ENCODE results near the gene CRTAC1. TPM values are rescaled to one million over a fixed set of nuclear protein-coding genes. Genes with fewer than 3 reads are reported as not detected.
A peak's percentile ranks its signal among the peaks of the same experiment; 100 is the strongest.
"Not testable (repeated sequence)": the region's sequence is repeated elsewhere in the genome, so short reads cannot be mapped to it uniquely, and the experiment has no call there.

The CRTAC1 gene
- polyA plus RNA-seq, 1 of the 3 experiments (the other 2 are of a cell fraction), result 0.05 TPM

DNA sequence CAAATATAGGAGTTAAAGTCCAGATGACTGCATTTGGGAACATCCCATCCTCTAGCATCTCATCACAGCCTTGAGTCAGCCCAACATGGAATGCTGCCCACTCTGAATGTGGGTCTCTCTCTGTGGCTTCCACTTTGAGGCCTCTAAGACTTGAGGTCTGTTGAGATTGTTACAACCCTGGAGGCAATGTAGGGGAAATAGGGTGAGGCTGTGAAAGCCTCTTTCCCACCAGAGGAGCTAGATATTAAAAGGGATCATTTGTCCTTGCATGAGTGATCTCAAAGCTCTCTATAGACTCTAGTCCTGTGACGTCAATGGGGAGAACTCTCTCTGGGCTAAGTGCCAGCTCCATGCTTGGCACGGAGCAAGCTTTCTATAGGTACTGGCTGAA, 187.1 kb downstream of the CRTAC1 start:
- peak overlapping the region in 1 of 2 experiments; percentile 50; a peak in 2 of 4 replicates for H3K27ac ChIP-seq (ENCODE audit: low read depth in 2 of 2, low read length in 1 of 2)
- peaks cover 5% of the 10 kb centered on the region; the same call in 1 of the 2 replicates for H3K27me3 ChIP-seq (ENCODE audit: insufficient read depth)
- CTCF ChIA-PET, result interaction anchor here (1.5 kb wide), 2 partner anchors 27 to 51 kb away, joined by 7 to 8 read pairs; no protein-coding TSS in a partner anchor
- POLR2A ChIA-PET, result no interaction called here
- H3K9ac ChIP-seq, result no peak overlapping the region
- peaks cover 14% of the 10 kb centered on the region for H3F3A ChIP-seq (replicated peaks; ENCODE audit: insufficient read depth)
- no peaks in the 10 kb centered on the region for H3K9me2 ChIP-seq
- H2AFZ ChIP-seq (ENCODE audit: low read depth), result no peak overlapping the region
- peak; percentile 63 for DNase-seq
- H3K4me2 ChIP-seq, result peak overlapping the region; percentile 31; the same call in 1 of the 2 replicates
- no peaks in the 10 kb centered on the region for H3K9me3 ChIP-seq
- no peaks in the 10 kb centered on the region for H4K20me1 ChIP-seq (ENCODE audit: insufficient read depth)
- peaks cover 9 to 10% of the 10 kb centered on the region in 2 experiments; a peak in 2 of 4 replicates for H3K4me1 ChIP-seq (ENCODE audit: control insufficient read depth in 1 of 2, insufficient read depth in 2 of 2, low read depth in 1 of 2, low read length in 1 of 2)
- H3K4me3 ChIP-seq (ENCODE audit: low read depth in 2 of 2, low read length in 1 of 2), result no peak overlapping the region
- H3K79me2 ChIP-seq (ENCODE audit: insufficient read depth), result no peaks in the 10 kb centered on the region
- WGBS (ENCODE audit: low lambda C conversion rate), result 0% methylated on average over 2 of the region's 2 CpGs
- TF ChIP-seq, protein P1, sequence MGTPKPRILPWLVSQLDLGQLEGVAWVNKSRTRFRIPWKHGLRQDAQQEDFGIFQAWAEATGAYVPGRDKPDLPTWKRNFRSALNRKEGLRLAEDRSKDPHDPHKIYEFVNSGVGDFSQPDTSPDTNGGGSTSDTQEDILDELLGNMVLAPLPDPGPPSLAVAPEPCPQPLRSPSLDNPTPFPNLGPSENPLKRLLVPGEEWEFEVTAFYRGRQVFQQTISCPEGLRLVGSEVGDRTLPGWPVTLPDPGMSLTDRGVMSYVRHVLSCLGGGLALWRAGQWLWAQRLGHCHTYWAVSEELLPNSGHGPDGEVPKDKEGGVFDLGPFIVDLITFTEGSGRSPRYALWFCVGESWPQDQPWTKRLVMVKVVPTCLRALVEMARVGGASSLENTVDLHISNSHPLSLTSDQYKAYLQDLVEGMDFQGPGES (IDR thresholded peaks at IDR 0.05; ENCODE audit: low read depth, low read length), result no peak
- TF ChIP-seq TEAD4 (IDR thresholded peaks at IDR 0.05; ENCODE audit: borderline replicate concordance, insufficient read depth), result no peak
- TF ChIP-seq RCOR1 (IDR thresholded peaks at IDR 0.05; ENCODE audit: low read length), result no peak
- TF ChIP-seq TCF12 (IDR thresholded peaks at IDR 0.05), result no peak
- TF ChIP-seq, protein P2, sequence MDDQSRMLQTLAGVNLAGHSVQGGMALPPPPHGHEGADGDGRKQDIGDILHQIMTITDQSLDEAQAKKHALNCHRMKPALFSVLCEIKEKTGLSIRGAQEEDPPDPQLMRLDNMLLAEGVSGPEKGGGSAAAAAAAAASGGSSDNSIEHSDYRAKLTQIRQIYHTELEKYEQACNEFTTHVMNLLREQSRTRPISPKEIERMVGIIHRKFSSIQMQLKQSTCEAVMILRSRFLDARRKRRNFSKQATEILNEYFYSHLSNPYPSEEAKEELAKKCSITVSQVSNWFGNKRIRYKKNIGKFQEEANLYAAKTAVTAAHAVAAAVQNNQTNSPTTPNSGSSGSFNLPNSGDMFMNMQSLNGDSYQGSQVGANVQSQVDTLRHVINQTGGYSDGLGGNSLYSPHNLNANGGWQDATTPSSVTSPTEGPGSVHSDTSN (IDR thresholded peaks at IDR 0.05), result no peak
- H3K36me3 ChIP-seq (replicated peaks in 1 of 2; ENCODE audit: control insufficient read depth in 1 of 2, insufficient read depth in 2 of 2, low read length in 1 of 2), result no peaks in the 10 kb centered on the region

DNA sequence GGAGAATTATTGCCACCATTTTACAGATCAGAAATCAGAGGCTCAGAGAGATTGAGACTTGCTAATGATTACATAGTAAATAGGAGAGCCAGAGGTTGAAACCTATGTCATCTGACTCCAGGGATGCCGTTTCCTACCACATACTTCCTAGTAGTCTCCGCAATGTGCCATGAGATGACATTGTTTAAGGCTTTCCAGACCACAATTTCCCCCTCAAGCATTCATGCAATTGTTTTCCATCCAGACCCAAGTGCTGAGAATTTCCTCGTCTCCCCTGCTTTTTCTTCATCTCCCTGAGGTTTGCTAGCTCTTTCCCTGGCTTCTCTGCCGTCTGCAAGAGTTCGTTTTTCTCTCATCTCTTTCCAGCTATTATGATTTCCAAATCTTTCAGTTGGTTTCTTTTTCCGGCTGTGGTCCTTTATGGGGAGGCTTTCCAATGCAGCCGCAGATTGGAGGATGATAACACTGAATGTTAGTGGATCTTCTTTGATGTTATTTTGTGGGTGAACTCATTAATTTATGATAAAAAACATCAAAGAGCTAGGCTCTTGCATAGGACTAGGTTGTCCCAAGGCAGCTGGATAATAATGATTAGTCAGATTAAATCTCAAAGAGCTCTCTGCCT, 187.7 kb downstream of the CRTAC1 start:
- H3K27me3 ChIP-seq (ENCODE audit: insufficient read depth), result peaks cover 5% of the 10 kb centered on the region; the same call in 1 of the 2 replicates
- peaks cover 14% of the 10 kb centered on the region for H3F3A ChIP-seq (replicated peaks; ENCODE audit: insufficient read depth)
- H3K36me3 ChIP-seq (replicated peaks in 1 of 2; ENCODE audit: control insufficient read depth in 1 of 2, insufficient read depth in 2 of 2, low read length in 1 of 2), result no peaks in the 10 kb centered on the region
- no peaks in the 10 kb centered on the region for H3K79me2 ChIP-seq (ENCODE audit: insufficient read depth)
- CTCF ChIA-PET, result interaction anchor here (1.5 kb wide), 2 partner anchors 27 to 50 kb away, joined by 7 to 8 read pairs; no protein-coding TSS in a partner anchor
- H3K4me2 ChIP-seq, result peak overlapping the region; percentile 31; the same call in 1 of the 2 replicates
- DNase-seq, result peak; percentile 63
- H2AFZ ChIP-seq (ENCODE audit: low read depth), result no peak overlapping the region
- TF ChIP-seq SMC3 (IDR thresholded peaks at IDR 0.05; ENCODE audit: low read depth, low read length), result no peak
- TF ChIP-seq EZH2phosphoT487 (IDR thresholded peaks at IDR 0.05; ENCODE audit: borderline replicate concordance, low read depth), result no peak
- TF ChIP-seq EP300 (IDR thresholded peaks at IDR 0.05; ENCODE audit: borderline replicate concordance in 1 of 2, low read depth in 1 of 2, low read length in 1 of 2), result no peak
- TF ChIP-seq, protein P3, sequence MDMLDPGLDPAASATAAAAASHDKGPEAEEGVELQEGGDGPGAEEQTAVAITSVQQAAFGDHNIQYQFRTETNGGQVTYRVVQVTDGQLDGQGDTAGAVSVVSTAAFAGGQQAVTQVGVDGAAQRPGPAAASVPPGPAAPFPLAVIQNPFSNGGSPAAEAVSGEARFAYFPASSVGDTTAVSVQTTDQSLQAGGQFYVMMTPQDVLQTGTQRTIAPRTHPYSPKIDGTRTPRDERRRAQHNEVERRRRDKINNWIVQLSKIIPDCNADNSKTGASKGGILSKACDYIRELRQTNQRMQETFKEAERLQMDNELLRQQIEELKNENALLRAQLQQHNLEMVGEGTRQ (IDR thresholded peaks at IDR 0.05; ENCODE audit: borderline replicate concordance, low read depth, low read length), result no peak
- no peak for TF ChIP-seq MEF2A (IDR thresholded peaks at IDR 0.05; ENCODE audit: borderline replicate concordance, low read depth)
- TF ChIP-seq RCOR1 (IDR thresholded peaks at IDR 0.05; ENCODE audit: low read length), result no peak
- TF ChIP-seq CHD2 (IDR thresholded peaks at IDR 0.05; ENCODE audit: low read length, partially characterized antibody), result no peak
- TF ChIP-seq, protein P4, sequence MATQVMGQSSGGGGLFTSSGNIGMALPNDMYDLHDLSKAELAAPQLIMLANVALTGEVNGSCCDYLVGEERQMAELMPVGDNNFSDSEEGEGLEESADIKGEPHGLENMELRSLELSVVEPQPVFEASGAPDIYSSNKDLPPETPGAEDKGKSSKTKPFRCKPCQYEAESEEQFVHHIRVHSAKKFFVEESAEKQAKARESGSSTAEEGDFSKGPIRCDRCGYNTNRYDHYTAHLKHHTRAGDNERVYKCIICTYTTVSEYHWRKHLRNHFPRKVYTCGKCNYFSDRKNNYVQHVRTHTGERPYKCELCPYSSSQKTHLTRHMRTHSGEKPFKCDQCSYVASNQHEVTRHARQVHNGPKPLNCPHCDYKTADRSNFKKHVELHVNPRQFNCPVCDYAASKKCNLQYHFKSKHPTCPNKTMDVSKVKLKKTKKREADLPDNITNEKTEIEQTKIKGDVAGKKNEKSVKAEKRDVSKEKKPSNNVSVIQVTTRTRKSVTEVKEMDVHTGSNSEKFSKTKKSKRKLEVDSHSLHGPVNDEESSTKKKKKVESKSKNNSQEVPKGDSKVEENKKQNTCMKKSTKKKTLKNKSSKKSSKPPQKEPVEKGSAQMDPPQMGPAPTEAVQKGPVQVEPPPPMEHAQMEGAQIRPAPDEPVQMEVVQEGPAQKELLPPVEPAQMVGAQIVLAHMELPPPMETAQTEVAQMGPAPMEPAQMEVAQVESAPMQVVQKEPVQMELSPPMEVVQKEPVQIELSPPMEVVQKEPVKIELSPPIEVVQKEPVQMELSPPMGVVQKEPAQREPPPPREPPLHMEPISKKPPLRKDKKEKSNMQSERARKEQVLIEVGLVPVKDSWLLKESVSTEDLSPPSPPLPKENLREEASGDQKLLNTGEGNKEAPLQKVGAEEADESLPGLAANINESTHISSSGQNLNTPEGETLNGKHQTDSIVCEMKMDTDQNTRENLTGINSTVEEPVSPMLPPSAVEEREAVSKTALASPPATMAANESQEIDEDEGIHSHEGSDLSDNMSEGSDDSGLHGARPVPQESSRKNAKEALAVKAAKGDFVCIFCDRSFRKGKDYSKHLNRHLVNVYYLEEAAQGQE (IDR thresholded peaks at IDR 0.05; ENCODE audit: low read depth, low read length), result no peak
- POLR2A ChIA-PET, result no interaction called here
- no peak overlapping the region for H3K9ac ChIP-seq
- no peaks in the 10 kb centered on the region for H4K20me1 ChIP-seq (ENCODE audit: insufficient read depth)
- no peaks in the 10 kb centered on the region for H3K9me2 ChIP-seq
- H3K4me3 ChIP-seq (ENCODE audit: low read depth in 2 of 2, low read length in 1 of 2), result no peak overlapping the region
- no peaks in the 10 kb centered on the region for H3K9me3 ChIP-seq
- WGBS (ENCODE audit: low lambda C conversion rate), result 10% methylated on average over 7 of the region's 7 CpGs
- H3K4me1 ChIP-seq (ENCODE audit: control insufficient read depth in 1 of 2, insufficient read depth in 2 of 2, low read depth in 1 of 2, low read length in 1 of 2), result peaks cover 9 to 10% of the 10 kb centered on the region in 2 experiments; a peak in 2 of 4 replicates
- H3K27ac ChIP-seq (ENCODE audit: low read depth in 2 of 2, low read length in 1 of 2), result peak overlapping the region in 1 of 2 experiments; percentile 50; a peak in 2 of 4 replicates

DNA sequence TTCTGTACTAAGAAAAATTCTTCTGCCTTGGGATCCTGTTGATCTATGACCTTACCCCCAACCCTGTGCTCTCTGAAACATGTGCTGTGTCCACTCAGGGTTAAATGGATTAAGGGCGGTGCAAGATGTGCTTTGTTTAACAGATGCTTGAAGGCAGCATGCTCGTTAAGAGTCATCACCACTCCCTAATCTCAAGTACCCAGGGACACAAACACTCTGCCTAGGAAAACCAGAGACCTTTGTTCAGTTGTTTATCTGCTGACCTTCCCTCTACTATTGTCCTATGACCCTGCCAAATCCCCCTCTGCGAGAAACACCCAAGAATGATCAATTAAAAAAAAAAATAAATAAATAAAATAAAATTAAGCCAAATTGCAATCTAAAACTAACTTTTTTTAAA, 188.3 kb downstream of the CRTAC1 start:
- WGBS (ENCODE audit: low lambda C conversion rate), result 76% methylated on average over 1 of the region's 3 CpGs
- H3K27ac ChIP-seq (ENCODE audit: low read depth in 2 of 2, low read length in 1 of 2); H3K4me1 ChIP-seq (ENCODE audit: control insufficient read depth in 1 of 2, insufficient read depth in 2 of 2, low read depth in 1 of 2, low read length in 1 of 2); H3K9ac ChIP-seq; H2AFZ ChIP-seq (ENCODE audit: low read depth); H3K27me3 ChIP-seq (ENCODE audit: insufficient read depth); H3K4me2 ChIP-seq; H3K79me2 ChIP-seq (ENCODE audit: insufficient read depth); H4K20me1 ChIP-seq (ENCODE audit: insufficient read depth); H3K9me2 ChIP-seq; H3K9me3 ChIP-seq; H3K36me3 ChIP-seq (replicated peaks in 1 of 2; ENCODE audit: control insufficient read depth in 1 of 2, insufficient read depth in 2 of 2, low read length in 1 of 2); CTCF ChIA-PET; H3K4me3 ChIP-seq (ENCODE audit: low read depth in 2 of 2, low read length in 1 of 2); DNase-seq; POLR2A ChIA-PET: not testable (repeated sequence)
- peaks cover 14% of the 10 kb centered on the region for H3F3A ChIP-seq (replicated peaks; ENCODE audit: insufficient read depth)
